ENCODE data around the gene PPEF2.

GRCh38 chr4:75820197-75820596 is 82.1 kb downstream of the PPEF2 start:
- TF ChIP-seq CTCF (IDR thresholded peaks at IDR 0.05) (no peak), POLR2A (IDR thresholded peaks at IDR 0.05) (no peak)
